HEK293 (cell line): ENCODE measurements around the gene PDE9A.
A peak's percentile ranks its signal among the peaks of the same experiment; 100 is the strongest.

Source experiments
- CTCF ChIA-PET: fragments of 350-600 bp; formaldehyde crosslinking; extraction: SDS; loops from one replicate; lab custom pipeline; 2021; ENCODE audit warnings: antibody characterized with exemption; lab: Yijun Ruan, JAX
- POLR2A ChIA-PET: fragments of 300-600 bp; formaldehyde crosslinking; extraction: SDS; loops from one replicate; lab custom pipeline; 2020; ENCODE audit warnings: antibody characterized with exemption, inconsistent platforms; lab: Yijun Ruan, JAX
- H3K27ac ChIP-seq: fragments of 200-500 bp; sonication (Bioruptor generic); 2 replicates; pipeline ENCODE4 v1.5.1; 2014; ENCODE audit warnings: low read depth, low read length, control low read depth, inconsistent platforms; ENCODE audit errors: extremely low read depth
- H3K36me3 ChIP-seq, 2 experiments: fragments of 200-500 bp in 1 of 2; sonication (Bioruptor generic) in 1 of 2; 1 replicate in 1 of 2; 2 replicates in 1 of 2; pipeline ENCODE4 v1.5.1; 2014 to 2017; ENCODE audit warnings: inconsistent platforms in 2 of 2, low read length in 2 of 2; ENCODE audit not compliant: control insufficient read depth in 2 of 2, insufficient read depth in 1 of 2
- H3K4me1 ChIP-seq: fragments of 200-500 bp; sonication (Bioruptor generic); 2 replicates; pipeline ENCODE4 v1.5.1; 2014; ENCODE audit warnings: mild to moderate bottlenecking, low read length, inconsistent platforms; ENCODE audit not compliant: control insufficient read depth, insufficient read depth
- H3K4me3 ChIP-seq: 2 replicates; pipeline ENCODE4 v1.5.1; 2011; ENCODE audit warnings: low read depth, mild to moderate bottlenecking, control low read depth, low read length, moderate library complexity
- H3K9me3 ChIP-seq: fragments of 200-500 bp; sonication (Bioruptor generic); 2 replicates; pipeline ENCODE4 v1.5.1; 2014; ENCODE audit warnings: low read depth, low read length, inconsistent platforms; ENCODE audit not compliant: control insufficient read depth, insufficient read depth
- GLIS2 ChIP-seq: fragments of 450-650 bp; formaldehyde crosslinking; IDR thresholded peaks from 2 replicates; pipeline ENCODE4 v1.5.1; 2016; ENCODE audit warnings: missing biosample characterization, missing genetic modification characterization
- KLF9 ChIP-seq: fragments of 450-650 bp; formaldehyde crosslinking; IDR thresholded peaks from 2 replicates; pipeline ENCODE4 v1.5.1; 2016; ENCODE audit warnings: missing biosample characterization, missing genetic modification characterization, low read depth
- OSR2 ChIP-seq: fragments of 450-650 bp; formaldehyde crosslinking; IDR thresholded peaks from 2 replicates; pipeline ENCODE4 v1.5.1; 2016; ENCODE audit warnings: missing biosample characterization, missing genetic modification characterization
- PRDM1 ChIP-seq: fragments of 450-650 bp; formaldehyde crosslinking; IDR thresholded peaks from 2 replicates; pipeline ENCODE4; 2016; ENCODE audit warnings: missing biosample characterization, missing genetic modification characterization
- SP2 ChIP-seq: fragments of 450-650 bp; formaldehyde crosslinking; IDR thresholded peaks from 2 replicates; pipeline ENCODE4 v1.5.1; 2016; ENCODE audit warnings: missing biosample characterization, missing genetic modification characterization
- WT1 ChIP-seq: fragments of 450-650 bp; formaldehyde crosslinking; IDR thresholded peaks from 2 replicates; pipeline ENCODE4 v1.5.1; 2016; ENCODE audit warnings: missing biosample characterization, missing genetic modification characterization
- ZBTB7A ChIP-seq: fragments of 450-650 bp; formaldehyde crosslinking; IDR thresholded peaks from 2 replicates; pipeline ENCODE4 v1.5.1; 2016; ENCODE audit warnings: low read depth, missing biosample characterization, missing genetic modification characterization
- ZFP37 ChIP-seq: fragments of 450-650 bp; formaldehyde crosslinking; IDR thresholded peaks from 2 replicates; pipeline ENCODE4 v1.5.1; 2016; ENCODE audit warnings: missing biosample characterization, missing genetic modification characterization
- ZIC2 ChIP-seq: fragments of 450-650 bp; formaldehyde crosslinking; IDR thresholded peaks from 2 replicates; pipeline ENCODE4 v1.5.1; 2016; ENCODE audit warnings: missing biosample characterization, missing genetic modification characterization
- ZNF138 ChIP-seq: fragments of 450-650 bp; formaldehyde crosslinking; IDR thresholded peaks from 2 replicates; pipeline ENCODE4 v1.5.1; 2016; ENCODE audit warnings: missing biosample characterization, missing genetic modification characterization, borderline replicate concordance
- ZNF175 ChIP-seq: fragments of 450-650 bp; formaldehyde crosslinking; IDR thresholded peaks from 2 replicates; pipeline ENCODE4 v1.5.1; 2016; ENCODE audit warnings: missing biosample characterization, missing genetic modification characterization
- ZNF184 ChIP-seq: fragments of 450-650 bp; IDR thresholded peaks from 2 replicates; pipeline ENCODE4 v1.5.1; 2018; ENCODE audit warnings: missing biosample characterization, mild to moderate bottlenecking, missing genetic modification characterization
- ZNF202 ChIP-seq: fragments of 450-650 bp; formaldehyde crosslinking; IDR thresholded peaks from 2 replicates; pipeline ENCODE4 v1.5.1; 2016; ENCODE audit warnings: missing biosample characterization, missing genetic modification characterization, borderline replicate concordance
- ZNF221 ChIP-seq: fragments of 450-650 bp; formaldehyde crosslinking; IDR thresholded peaks from 2 replicates; pipeline ENCODE4 v1.5.1; 2017; ENCODE audit warnings: missing biosample characterization, missing genetic modification characterization, borderline replicate concordance
- ZNF24 ChIP-seq: fragments of 450-650 bp; formaldehyde crosslinking; IDR thresholded peaks from 2 replicates; pipeline ENCODE4 v1.5.1; 2016; ENCODE audit warnings: missing biosample characterization, missing genetic modification characterization
- ZNF529 ChIP-seq: fragments of 450-650 bp; formaldehyde crosslinking; IDR thresholded peaks from 2 replicates; pipeline ENCODE4 v1.5.1; 2017; ENCODE audit warnings: missing genetic modification characterization, missing biosample characterization; ENCODE audit not compliant: insufficient replicate concordance
- ZNF561 ChIP-seq: fragments of 450-650 bp; IDR thresholded peaks from 2 replicates; pipeline ENCODE4 v1.5.1; 2018; ENCODE audit warnings: missing biosample characterization, missing genetic modification characterization, borderline replicate concordance
- ZNF621 ChIP-seq: fragments of 450-650 bp; formaldehyde crosslinking; IDR thresholded peaks from 2 replicates; pipeline ENCODE4 v1.5.1; 2017; ENCODE audit warnings: missing biosample characterization, missing genetic modification characterization
- ZNF623 ChIP-seq: fragments of 450-650 bp; formaldehyde crosslinking; IDR thresholded peaks from 2 replicates; pipeline ENCODE4 v1.5.1; 2016; ENCODE audit warnings: missing biosample characterization, missing genetic modification characterization
- ZNF626 ChIP-seq: fragments of 450-650 bp; sonication (Bioruptor Pico); formaldehyde crosslinking; IDR thresholded peaks from 2 replicates; pipeline ENCODE4 v1.5.1; 2018; ENCODE audit warnings: missing biosample characterization, missing genetic modification characterization, inconsistent platforms
- ZNF660 ChIP-seq: fragments of 450-650 bp; IDR thresholded peaks from 2 replicates; pipeline ENCODE4 v1.5.1; 2018; ENCODE audit warnings: missing biosample characterization, mild to moderate bottlenecking, missing genetic modification characterization
- ZNF707 ChIP-seq: fragments of 450-650 bp; formaldehyde crosslinking; IDR thresholded peaks from 2 replicates; pipeline ENCODE4 v1.5.1; 2016; ENCODE audit warnings: missing biosample characterization, missing genetic modification characterization
- ZNF830 ChIP-seq: fragments of 450-650 bp; IDR thresholded peaks from 2 replicates; pipeline ENCODE4 v1.5.0; 2018; ENCODE audit warnings: missing biosample characterization, missing genetic modification characterization, low read depth, mild to moderate bottlenecking, moderate library complexity
- TF ChIP-seq, protein P1 (sequence below): fragments of 450-650 bp; formaldehyde crosslinking; IDR thresholded peaks from 2 replicates; pipeline ENCODE4 v1.5.1; 2016; ENCODE audit warnings: missing biosample characterization, missing genetic modification characterization
- TF ChIP-seq, protein P2 (sequence below): fragments of 450-650 bp; formaldehyde crosslinking; IDR thresholded peaks from 2 replicates; pipeline ENCODE4 v1.5.1; 2016; ENCODE audit warnings: missing biosample characterization, missing genetic modification characterization
- TF ChIP-seq, protein P3 (sequence below): fragments of 450-650 bp; formaldehyde crosslinking; IDR thresholded peaks from 2 replicates; pipeline ENCODE4 v1.5.1; 2016; ENCODE audit warnings: missing biosample characterization, missing genetic modification characterization
- TF ChIP-seq, protein P4 (sequence below): fragments of 450-650 bp; formaldehyde crosslinking; IDR thresholded peaks from 2 replicates; pipeline ENCODE4 v1.5.1; 2017; ENCODE audit warnings: missing biosample characterization, missing genetic modification characterization
- TF ChIP-seq, protein P5 (sequence below): fragments of 450-650 bp; formaldehyde crosslinking; IDR thresholded peaks from 2 replicates; pipeline ENCODE4 v1.5.1; 2016; ENCODE audit warnings: missing biosample characterization, missing genetic modification characterization

PDE9A gene

DNA sequence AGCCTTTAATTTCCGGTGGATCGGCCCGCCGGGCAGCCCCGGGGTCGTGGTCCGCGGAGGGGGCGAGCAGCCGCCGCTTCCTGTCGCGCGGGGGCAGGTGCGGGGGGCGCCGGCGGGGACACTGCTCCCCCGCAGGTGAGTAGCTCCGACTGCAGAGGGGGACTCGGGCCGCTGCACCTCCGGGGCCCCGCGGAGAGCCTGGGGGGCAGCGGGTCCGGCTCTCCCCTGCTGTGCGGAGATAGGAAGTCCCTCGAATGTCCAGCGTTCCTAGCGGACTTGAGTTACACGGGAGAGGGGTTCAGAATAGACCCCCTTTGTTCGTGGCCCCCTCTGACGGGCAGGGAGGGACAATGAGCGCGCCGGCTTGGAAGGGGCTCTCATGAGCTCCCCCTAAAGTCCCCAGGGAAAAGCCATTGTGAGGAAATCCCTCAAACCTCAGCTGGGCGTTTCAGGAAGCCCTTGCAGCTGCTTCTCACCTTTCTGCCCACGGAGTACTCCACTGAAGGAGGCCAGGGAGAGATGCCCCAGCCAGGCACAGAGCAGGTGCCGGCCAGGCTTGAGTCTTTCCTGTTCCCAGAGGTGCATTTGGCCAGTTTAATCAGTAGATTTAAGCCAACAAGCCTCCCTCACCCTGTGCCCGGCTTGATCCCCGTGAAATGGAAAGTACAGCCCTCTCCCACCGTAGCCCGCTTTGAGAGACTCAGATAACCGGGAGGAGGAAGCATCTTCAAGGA lies 925 bp downstream of the PDE9A start (continued):
- TF ChIP-seq, protein P1, sequence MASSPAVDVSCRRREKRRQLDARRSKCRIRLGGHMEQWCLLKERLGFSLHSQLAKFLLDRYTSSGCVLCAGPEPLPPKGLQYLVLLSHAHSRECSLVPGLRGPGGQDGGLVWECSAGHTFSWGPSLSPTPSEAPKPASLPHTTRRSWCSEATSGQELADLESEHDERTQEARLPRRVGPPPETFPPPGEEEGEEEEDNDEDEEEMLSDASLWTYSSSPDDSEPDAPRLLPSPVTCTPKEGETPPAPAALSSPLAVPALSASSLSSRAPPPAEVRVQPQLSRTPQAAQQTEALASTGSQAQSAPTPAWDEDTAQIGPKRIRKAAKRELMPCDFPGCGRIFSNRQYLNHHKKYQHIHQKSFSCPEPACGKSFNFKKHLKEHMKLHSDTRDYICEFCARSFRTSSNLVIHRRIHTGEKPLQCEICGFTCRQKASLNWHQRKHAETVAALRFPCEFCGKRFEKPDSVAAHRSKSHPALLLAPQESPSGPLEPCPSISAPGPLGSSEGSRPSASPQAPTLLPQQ (tag by site-specific recombination) = 0 out of 2 replicates have a peak, but pooled peaks have one; percentile 29
- TF ChIP-seq, protein P2, sequence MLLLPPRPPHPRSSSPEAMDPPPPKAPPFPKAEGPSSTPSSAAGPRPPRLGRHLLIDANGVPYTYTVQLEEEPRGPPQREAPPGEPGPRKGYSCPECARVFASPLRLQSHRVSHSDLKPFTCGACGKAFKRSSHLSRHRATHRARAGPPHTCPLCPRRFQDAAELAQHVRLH (tag by site-specific recombination) = no peak
- TF ChIP-seq ZNF175 (tag by site-specific recombination) (no peak), ZNF561 (tag by site-specific recombination) (no peak), ZNF24 (tag by site-specific recombination) (no peak), ZFP37 (tag by site-specific recombination) (no peak), GLIS2 (tag by site-specific recombination) (peak; percentile 91), ZNF184 (tag by site-specific recombination) (no peak), ZNF529 (tag by site-specific recombination) (no peak), ZNF660 (tag by site-specific recombination) (no peak), ZBTB7A (tag by site-specific recombination) (0 out of 2 replicates have a peak, but pooled peaks have one; percentile 22), ZNF707 (tag by site-specific recombination) (no peak), SP2 (tag by site-specific recombination) (peak; percentile 11; the same call in 1 of the 2 replicates), ZNF623 (tag by site-specific recombination) (no peak), ZNF138 (no peak), ZNF221 (no peak), ZNF626 (no peak), ZNF202 (no peak), ZNF830 (tag by site-specific recombination) (no peak), ZNF621 (no peak)
- TF ChIP-seq, protein P3, sequence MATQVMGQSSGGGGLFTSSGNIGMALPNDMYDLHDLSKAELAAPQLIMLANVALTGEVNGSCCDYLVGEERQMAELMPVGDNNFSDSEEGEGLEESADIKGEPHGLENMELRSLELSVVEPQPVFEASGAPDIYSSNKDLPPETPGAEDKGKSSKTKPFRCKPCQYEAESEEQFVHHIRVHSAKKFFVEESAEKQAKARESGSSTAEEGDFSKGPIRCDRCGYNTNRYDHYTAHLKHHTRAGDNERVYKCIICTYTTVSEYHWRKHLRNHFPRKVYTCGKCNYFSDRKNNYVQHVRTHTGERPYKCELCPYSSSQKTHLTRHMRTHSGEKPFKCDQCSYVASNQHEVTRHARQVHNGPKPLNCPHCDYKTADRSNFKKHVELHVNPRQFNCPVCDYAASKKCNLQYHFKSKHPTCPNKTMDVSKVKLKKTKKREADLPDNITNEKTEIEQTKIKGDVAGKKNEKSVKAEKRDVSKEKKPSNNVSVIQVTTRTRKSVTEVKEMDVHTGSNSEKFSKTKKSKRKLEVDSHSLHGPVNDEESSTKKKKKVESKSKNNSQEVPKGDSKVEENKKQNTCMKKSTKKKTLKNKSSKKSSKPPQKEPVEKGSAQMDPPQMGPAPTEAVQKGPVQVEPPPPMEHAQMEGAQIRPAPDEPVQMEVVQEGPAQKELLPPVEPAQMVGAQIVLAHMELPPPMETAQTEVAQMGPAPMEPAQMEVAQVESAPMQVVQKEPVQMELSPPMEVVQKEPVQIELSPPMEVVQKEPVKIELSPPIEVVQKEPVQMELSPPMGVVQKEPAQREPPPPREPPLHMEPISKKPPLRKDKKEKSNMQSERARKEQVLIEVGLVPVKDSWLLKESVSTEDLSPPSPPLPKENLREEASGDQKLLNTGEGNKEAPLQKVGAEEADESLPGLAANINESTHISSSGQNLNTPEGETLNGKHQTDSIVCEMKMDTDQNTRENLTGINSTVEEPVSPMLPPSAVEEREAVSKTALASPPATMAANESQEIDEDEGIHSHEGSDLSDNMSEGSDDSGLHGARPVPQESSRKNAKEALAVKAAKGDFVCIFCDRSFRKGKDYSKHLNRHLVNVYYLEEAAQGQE (tag by site-specific recombination) = no peak
- TF ChIP-seq, all 188 proteins: peak for 23

DNA sequence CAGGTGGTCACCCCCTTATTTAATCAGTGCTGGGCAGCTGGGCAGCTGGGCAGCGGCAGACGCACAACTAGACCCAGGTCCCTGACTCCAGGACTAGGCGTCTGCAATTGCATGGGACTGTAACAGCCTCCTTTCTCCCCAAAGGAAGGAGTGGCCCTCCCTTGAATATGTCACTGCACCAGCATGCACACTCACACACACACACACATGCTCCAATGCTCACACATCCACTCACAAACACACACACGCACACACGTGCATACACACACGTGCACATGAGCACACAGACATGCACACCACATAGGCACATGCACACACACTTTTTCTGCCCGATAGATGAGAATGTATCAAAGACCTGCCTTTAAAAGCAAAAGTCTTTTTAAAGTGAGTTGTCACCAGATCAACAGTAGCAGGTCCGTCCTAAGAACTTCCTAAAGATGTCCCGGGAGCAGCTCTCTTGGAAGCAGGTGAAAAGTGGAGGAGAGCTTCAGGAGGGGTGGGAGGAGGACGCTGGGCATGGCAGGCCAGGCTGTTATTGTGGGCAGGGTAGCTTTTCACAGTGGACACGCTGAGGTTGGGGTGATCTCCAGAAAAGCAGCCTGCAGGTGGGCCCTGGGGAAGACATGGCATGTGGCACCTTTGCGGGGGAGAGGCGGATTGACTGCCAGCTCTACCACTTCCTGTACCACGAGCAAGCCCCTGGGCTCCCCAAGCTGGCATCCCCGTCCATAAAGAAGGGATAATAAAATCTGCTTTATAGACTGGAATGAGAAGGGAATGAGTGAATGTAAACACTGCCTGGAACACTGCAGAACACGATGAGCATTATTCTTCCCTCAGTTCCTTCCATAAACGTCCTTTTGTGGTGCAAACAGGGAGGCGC lies 1.7 kb downstream of the PDE9A start:
- H3K4me1 ChIP-seq = peaks cover 12% of the 10 kb centered on the region
- ChIA-PET POLR2A (interaction anchor here (0.6 to 1.4 kb wide), 6 partner anchors 10 to 23 kb away, joined by 3 to 4 read pairs (median 3); no protein-coding TSS in a partner anchor), CTCF (interaction anchor here (1.0 to 1.2 kb wide), 4 partner anchors 22 to 178 kb away, joined by 3 to 5 read pairs (median 4); no protein-coding TSS in a partner anchor)
- no peak overlapping the region for H3K4me3 ChIP-seq
- no peaks in the 10 kb centered on the region for H3K36me3 ChIP-seq
- H3K9me3 ChIP-seq = no peaks in the 10 kb centered on the region
- no peak overlapping the region for H3K27ac ChIP-seq
- TF ChIP-seq PRDM1 (tag by site-specific recombination) = peak; percentile 35; the same call in 1 of the 2 replicates
- TF ChIP-seq, protein P4, sequence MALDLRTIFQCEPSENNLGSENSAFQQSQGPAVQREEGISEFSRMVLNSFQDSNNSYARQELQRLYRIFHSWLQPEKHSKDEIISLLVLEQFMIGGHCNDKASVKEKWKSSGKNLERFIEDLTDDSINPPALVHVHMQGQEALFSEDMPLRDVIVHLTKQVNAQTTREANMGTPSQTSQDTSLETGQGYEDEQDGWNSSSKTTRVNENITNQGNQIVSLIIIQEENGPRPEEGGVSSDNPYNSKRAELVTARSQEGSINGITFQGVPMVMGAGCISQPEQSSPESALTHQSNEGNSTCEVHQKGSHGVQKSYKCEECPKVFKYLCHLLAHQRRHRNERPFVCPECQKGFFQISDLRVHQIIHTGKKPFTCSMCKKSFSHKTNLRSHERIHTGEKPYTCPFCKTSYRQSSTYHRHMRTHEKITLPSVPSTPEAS (tag by site-specific recombination) = peak; percentile 90
- TF ChIP-seq, protein P5, sequence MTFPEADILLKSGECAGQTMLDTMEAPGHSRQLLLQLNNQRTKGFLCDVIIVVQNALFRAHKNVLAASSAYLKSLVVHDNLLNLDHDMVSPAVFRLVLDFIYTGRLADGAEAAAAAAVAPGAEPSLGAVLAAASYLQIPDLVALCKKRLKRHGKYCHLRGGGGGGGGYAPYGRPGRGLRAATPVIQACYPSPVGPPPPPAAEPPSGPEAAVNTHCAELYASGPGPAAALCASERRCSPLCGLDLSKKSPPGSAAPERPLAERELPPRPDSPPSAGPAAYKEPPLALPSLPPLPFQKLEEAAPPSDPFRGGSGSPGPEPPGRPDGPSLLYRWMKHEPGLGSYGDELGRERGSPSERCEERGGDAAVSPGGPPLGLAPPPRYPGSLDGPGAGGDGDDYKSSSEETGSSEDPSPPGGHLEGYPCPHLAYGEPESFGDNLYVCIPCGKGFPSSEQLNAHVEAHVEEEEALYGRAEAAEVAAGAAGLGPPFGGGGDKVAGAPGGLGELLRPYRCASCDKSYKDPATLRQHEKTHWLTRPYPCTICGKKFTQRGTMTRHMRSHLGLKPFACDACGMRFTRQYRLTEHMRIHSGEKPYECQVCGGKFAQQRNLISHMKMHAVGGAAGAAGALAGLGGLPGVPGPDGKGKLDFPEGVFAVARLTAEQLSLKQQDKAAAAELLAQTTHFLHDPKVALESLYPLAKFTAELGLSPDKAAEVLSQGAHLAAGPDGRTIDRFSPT = no peak
- 0 out of 2 replicates have a peak, but pooled peaks have one; percentile 32 for TF ChIP-seq KLF9
- peak; percentile 14; the same call in 1 of the 2 replicates for TF ChIP-seq OSR2 (tag by site-specific recombination)
- no peak for TF ChIP-seq ZIC2 (tag by site-specific recombination)
- TF ChIP-seq WT1 (tag by site-specific recombination) = peak; percentile 33; the same call in 1 of the 2 replicates
